B cell (primary cell): ENCODE measurements around the gene TIMM17A.

ENCODE experiments used
- CTCF ChIP-seq: fragments of 200-600 bp; IDR thresholded peaks from one replicate; pipeline ENCODE4 v1.8.0; 2022; ENCODE audit warnings: antibody characterized with exemption, mild to moderate bottlenecking
- EZH2 ChIP-seq: IDR thresholded peaks from 2 replicates; pipeline ENCODE4 v1.6.1; 2012; ENCODE audit warnings: borderline replicate concordance, low read depth, mild to moderate bottlenecking, moderate library complexity, low read length; ENCODE audit not compliant: insufficient read depth, poor library complexity, severe bottlenecking

- no peak for TF ChIP-seq CTCF
- no peak for TF ChIP-seq EZH2
These were observed 13.2 kb upstream of the TIMM17A start for GRCh38 chr1:201942129-201942495.
